Neutrophil (primary cell): Measurements from ENCODE around the gene ELMO3.

Source experiments
- H3K27ac ChIP-seq: fragments of 200-600 bp; sonication (generic); 2 replicates; pipeline ENCODE4 v1.5.1; 2016; ENCODE audit warnings: mild to moderate bottlenecking, moderate library complexity
- H3K27me3 ChIP-seq: fragments of 200-600 bp; sonication (generic); 2 replicates; pipeline ENCODE4 v1.6.0; 2016; ENCODE audit warnings: mild to moderate bottlenecking
- H3K36me3 ChIP-seq: fragments of 200-600 bp; sonication (generic); 2 replicates; pipeline ENCODE4 v1.5.1; 2017
- H3K4me1 ChIP-seq, 2 experiments: fragments of 200-600 bp in 1 of 2; sonication (generic) in 1 of 2; 1 replicate in 1 of 2; 2 replicates in 1 of 2; pipeline versions ENCODE4 v1.5.1 to v1.6.1; 2013 to 2016; ENCODE audit warnings: low read depth in 1 of 2, low read length in 1 of 2, mild to moderate bottlenecking in 1 of 2, moderate library complexity in 1 of 2; ENCODE audit not compliant: control insufficient read depth in 1 of 2, insufficient read depth in 1 of 2
- H3K4me3 ChIP-seq, 2 experiments: fragments of 200-600 bp in 1 of 2; sonication (generic) in 1 of 2; 1 replicate in 1 of 2; 2 replicates in 1 of 2; pipeline ENCODE4 v1.5.1; 2013 to 2016; ENCODE audit warnings: low read depth in 1 of 2, low read length in 1 of 2, mild to moderate bottlenecking in 1 of 2, moderate library complexity in 1 of 2
- H3K9me3 ChIP-seq: fragments of 200-600 bp; sonication (generic); 2 replicates; pipeline ENCODE4 v1.5.1; 2016
- TF ChIP-seq, protein P1 (sequence below): fragments of 200-600 bp; sonication (generic); IDR thresholded peaks from 2 replicates; pipeline ENCODE4 v1.5.1; 2016; ENCODE audit warnings: antibody characterized with exemption

Gene ELMO3

GRCh38 chr16:67234180-67234597 is 35.3 kb downstream of the ELMO3 start:
- Histone ChIP-seq H3K27me3 (no peaks in the 10 kb centered on the region), H3K27ac (no peak overlapping the region), H3K4me1 (no peaks in the 10 kb centered on the region), H3K9me3 (no peaks in the 10 kb centered on the region), H3K36me3 (peaks cover 93% of the 10 kb centered on the region), H3K4me3 (no peak overlapping the region)
- TF ChIP-seq, protein P1, sequence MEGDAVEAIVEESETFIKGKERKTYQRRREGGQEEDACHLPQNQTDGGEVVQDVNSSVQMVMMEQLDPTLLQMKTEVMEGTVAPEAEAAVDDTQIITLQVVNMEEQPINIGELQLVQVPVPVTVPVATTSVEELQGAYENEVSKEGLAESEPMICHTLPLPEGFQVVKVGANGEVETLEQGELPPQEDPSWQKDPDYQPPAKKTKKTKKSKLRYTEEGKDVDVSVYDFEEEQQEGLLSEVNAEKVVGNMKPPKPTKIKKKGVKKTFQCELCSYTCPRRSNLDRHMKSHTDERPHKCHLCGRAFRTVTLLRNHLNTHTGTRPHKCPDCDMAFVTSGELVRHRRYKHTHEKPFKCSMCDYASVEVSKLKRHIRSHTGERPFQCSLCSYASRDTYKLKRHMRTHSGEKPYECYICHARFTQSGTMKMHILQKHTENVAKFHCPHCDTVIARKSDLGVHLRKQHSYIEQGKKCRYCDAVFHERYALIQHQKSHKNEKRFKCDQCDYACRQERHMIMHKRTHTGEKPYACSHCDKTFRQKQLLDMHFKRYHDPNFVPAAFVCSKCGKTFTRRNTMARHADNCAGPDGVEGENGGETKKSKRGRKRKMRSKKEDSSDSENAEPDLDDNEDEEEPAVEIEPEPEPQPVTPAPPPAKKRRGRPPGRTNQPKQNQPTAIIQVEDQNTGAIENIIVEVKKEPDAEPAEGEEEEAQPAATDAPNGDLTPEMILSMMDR: no peak

DNA sequence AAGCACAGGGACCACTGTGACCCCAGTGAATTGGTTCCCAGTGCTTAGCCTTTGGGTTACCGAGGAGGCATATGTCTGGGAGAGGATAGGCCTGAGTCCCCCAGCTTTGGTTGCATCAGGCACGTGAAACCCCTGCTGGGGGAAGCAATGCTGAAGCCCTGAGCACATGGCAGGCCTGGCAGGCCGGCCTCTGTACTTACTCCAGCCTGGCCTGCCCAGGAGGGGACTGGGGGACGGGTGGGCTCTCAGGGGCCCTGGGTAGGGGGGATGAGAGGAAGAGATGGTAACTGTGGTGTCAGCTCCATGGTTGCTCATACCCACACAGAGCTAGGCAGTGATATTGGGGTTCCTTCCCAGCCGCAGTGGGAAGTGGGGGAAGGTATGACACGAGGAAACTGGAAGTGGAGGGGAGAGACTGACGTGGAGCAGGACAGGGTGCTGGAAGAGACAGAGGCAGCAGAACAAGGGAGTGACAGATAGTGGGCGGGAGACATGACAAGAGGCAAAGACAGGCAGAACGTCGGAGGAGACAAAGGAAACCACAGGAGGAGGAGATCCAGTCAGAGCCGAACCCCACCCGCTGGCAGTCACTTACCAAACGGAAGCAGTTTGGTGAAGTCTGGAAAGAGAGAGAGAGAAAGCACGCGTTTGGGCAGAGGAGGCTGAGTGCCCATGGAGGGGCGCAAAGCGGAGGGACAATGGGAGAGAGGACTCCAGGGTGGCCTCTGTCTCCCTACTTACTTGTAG is 37.1 kb downstream of the ELMO3 start:
- H3K27ac ChIP-seq: no peak overlapping the region
- H3K4me3 ChIP-seq: no peak overlapping the region
- TF ChIP-seq, protein P1: no peak
- H3K4me1 ChIP-seq: no peaks in the 10 kb centered on the region
- H3K9me3 ChIP-seq: no peaks in the 10 kb centered on the region
- H3K36me3 ChIP-seq: peaks cover 81% of the 10 kb centered on the region
- H3K27me3 ChIP-seq: no peaks in the 10 kb centered on the region

DNA sequence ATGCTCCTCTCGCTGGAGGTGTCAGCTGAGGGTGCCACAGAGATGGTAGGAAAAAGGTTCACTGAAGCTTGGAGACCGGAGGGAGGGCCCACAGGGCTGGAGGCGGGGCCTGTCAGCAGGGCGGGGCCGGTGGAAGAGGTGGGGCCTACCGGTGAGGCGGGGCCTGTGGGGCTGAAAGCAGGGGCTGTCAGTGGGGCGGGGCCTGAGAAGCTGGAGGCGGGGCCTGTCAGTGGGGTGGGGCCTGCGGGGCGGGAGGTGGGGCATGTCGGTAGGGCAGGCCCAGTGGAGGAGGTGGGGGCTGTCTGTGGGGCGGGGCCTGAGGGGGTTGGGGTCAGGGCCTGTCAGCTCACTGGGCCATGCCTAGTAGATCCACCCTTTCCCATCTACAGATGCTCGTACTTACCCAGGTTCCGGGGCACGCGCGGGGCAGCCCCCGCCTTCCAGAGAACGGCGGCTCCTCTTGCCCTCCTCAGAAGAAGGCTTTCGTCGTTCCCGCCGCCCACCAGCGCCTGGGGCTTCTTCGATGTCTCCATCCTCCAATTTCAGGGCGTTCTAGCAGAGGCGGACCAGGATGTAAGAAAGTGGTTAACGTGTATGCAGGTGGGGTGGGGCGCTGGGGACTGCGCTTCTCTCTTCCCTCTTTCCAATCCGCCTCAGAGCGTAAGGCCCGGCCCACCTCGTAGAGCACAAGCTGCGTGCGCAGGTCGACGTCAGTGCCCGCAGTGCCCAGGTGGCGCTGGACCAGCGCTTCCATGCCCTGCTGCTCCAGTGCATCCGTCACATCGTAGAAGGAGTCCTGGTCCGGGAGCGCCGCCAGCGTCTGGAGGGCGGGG is 37.8 kb downstream of the ELMO3 start:
- Histone ChIP-seq H3K27me3 (no peaks in the 10 kb centered on the region), H3K36me3 (peaks cover 74% of the 10 kb centered on the region), H3K27ac (no peak overlapping the region), H3K4me1 (no peaks in the 10 kb centered on the region), H3K4me3 (no peak overlapping the region), H3K9me3 (no peaks in the 10 kb centered on the region)
- TF ChIP-seq, protein P1: no peak

GRCh38 chr16:67237396-67238277 is 38.7 kb downstream of the ELMO3 start:
- H3K9me3 ChIP-seq: no peaks in the 10 kb centered on the region
- TF ChIP-seq, protein P1: no peak
- no peaks in the 10 kb centered on the region for H3K27me3 ChIP-seq
- peaks cover 70% of the 10 kb centered on the region for H3K36me3 ChIP-seq
- no peak overlapping the region for H3K27ac ChIP-seq
- no peak overlapping the region for H3K4me3 ChIP-seq
- peaks cover 0 to 3% of the 10 kb centered on the region in 2 experiments for H3K4me1 ChIP-seq

GRCh38 chr16:67238278-67238575 is 39.3 kb downstream of the ELMO3 start:
- H3K4me1 ChIP-seq: peaks cover 5 to 7% of the 10 kb centered on the region in 2 experiments
- TF ChIP-seq, protein P1: no peak
- H3K27ac ChIP-seq: no peak overlapping the region
- H3K27me3 ChIP-seq: no peaks in the 10 kb centered on the region
- no peaks in the 10 kb centered on the region for H3K9me3 ChIP-seq
- no peak overlapping the region for H3K4me3 ChIP-seq
- H3K36me3 ChIP-seq: peaks cover 66% of the 10 kb centered on the region
